Cardiac muscle cell (in vitro differentiated cells and primary cell): ENCODE results near the gene TJAP1. TPM values are rescaled to one million over a fixed set of nuclear protein-coding genes. Genes with fewer than 3 reads are reported as not detected.

ENCODE experiments used
- DNase-seq, 2 donors: peaks; one replicate each; pipeline versions ENCODE4 v3.0.0 to v3.0.0-alpha.2; 2010 to 2017; ENCODE audit warnings: low read depth in 1 of 2, low spot score in 1 of 2
- H3K27ac ChIP-seq: fragments of 200-600 bp; sonication (generic); 2 replicates; pipeline ENCODE4 v1.5.1; 2016
- H3K27me3 ChIP-seq: fragments of 200-600 bp; sonication (generic); 2 replicates; pipeline ENCODE4 v1.6.0; 2016; ENCODE audit warnings: control low read depth
- H3K36me3 ChIP-seq: fragments of 200-600 bp; sonication (generic); 2 replicates; pipeline ENCODE4 v1.5.1; 2016; ENCODE audit warnings: control low read depth
- H3K4me1 ChIP-seq: fragments of 200-600 bp; sonication (generic); 2 replicates; pipeline ENCODE4 v1.8.1; 2017; ENCODE audit warnings: low read depth, mild to moderate bottlenecking, mixed run types
- H3K4me3 ChIP-seq: fragments of 200-600 bp; sonication (generic); 2 replicates; pipeline ENCODE4 v1.5.1; 2016; ENCODE audit warnings: mild to moderate bottlenecking
- H3K9me3 ChIP-seq: fragments of 200-600 bp; sonication (generic); 2 replicates; pipeline ENCODE4 v1.5.1; 2017; ENCODE audit warnings: low read depth, mild to moderate bottlenecking, control low read depth
- CTCF ChIP-seq: IDR thresholded peaks from 2 replicates; pipeline ENCODE4 v1.5.1; 2012; ENCODE audit warnings: low read depth, mild to moderate bottlenecking, low read length
- polyA plus RNA-seq: library from polyadenylated mRNA; unstranded; fragments of >200 nt; fragmentation: Nextera tagmentation; extraction: Ambion mirVana; gene quantifications from 2 replicates; pipeline ENCODE4 v1.2.1, GENCODE V29; 2016
- total RNA-seq: library from RNA; depleted of rRNA; stranded (reverse); fragments of >200 nt; gene quantifications from 2 replicates; pipeline ENCODE4 v1.2.3, GENCODE V29; 2016

TJAP1 gene
- total and polyA plus RNA-seq, 2 experiments from 2014 or later = 25.8 to 31.2 TPM

- peaks cover 3% of the 10 kb centered on the region for H3K27me3 ChIP-seq
- no peak overlapping the region for H3K4me3 ChIP-seq
- H3K4me1 ChIP-seq = no peaks in the 10 kb centered on the region
- H3K9me3 ChIP-seq = no peaks in the 10 kb centered on the region
- TF ChIP-seq CTCF = no peak
- no peaks in the 10 kb centered on the region for H3K36me3 ChIP-seq
- no peak for DNase-seq
- H3K27ac ChIP-seq = no peak overlapping the region
These were observed 9.6 kb upstream of the TJAP1 start for GRCh38 chr6:43467752-43468151.

GRCh38 chr6:43468240-43468639 is 9.1 kb upstream of the TJAP1 start:
- no peaks in the 10 kb centered on the region for H3K9me3 ChIP-seq
- peaks cover under 1% of the 10 kb centered on the region for H3K27me3 ChIP-seq
- no peak for DNase-seq
- H3K4me3 ChIP-seq = no peak overlapping the region
- no peak overlapping the region for H3K27ac ChIP-seq
- no peaks in the 10 kb centered on the region for H3K36me3 ChIP-seq
- no peak for TF ChIP-seq CTCF
- H3K4me1 ChIP-seq = no peaks in the 10 kb centered on the region

- Histone ChIP-seq H3K4me3 (no peak overlapping the region), H3K36me3 (no peaks in the 10 kb centered on the region), H3K4me1 (no peaks in the 10 kb centered on the region), H3K9me3 (no peaks in the 10 kb centered on the region), H3K27ac (no peak overlapping the region), H3K27me3 (no peaks in the 10 kb centered on the region)
- no peak for TF ChIP-seq CTCF
- no peak for DNase-seq
These were observed 8.4 kb upstream of the TJAP1 start for GRCh38 chr6:43468748-43469681.

- no peak for TF ChIP-seq CTCF
- Histone ChIP-seq H3K4me1 (no peaks in the 10 kb centered on the region), H3K4me3 (no peak overlapping the region)
These were observed 7.4 kb upstream of the TJAP1 start for GRCh38 chr6:43469947-43470346.

GRCh38 chr6:43471399-43471798 is 6.0 kb upstream of the TJAP1 start:
- Histone ChIP-seq H3K27ac (no peak overlapping the region), H3K27me3 (no peaks in the 10 kb centered on the region), H3K4me3 (no peak overlapping the region), H3K9me3 (no peaks in the 10 kb centered on the region), H3K4me1 (no peaks in the 10 kb centered on the region), H3K36me3 (no peaks in the 10 kb centered on the region)
- DNase-seq = no peak
- no peak for TF ChIP-seq CTCF

More at GRCh38 chr6:43469947-43470346, 7.4 kb upstream of the TJAP1 start:
- Histone ChIP-seq H3K36me3 (no peaks in the 10 kb centered on the region), H3K27me3 (no peaks in the 10 kb centered on the region), H3K27ac (no peak overlapping the region), H3K9me3 (no peaks in the 10 kb centered on the region)
- DNase-seq = no peak
